ENCODE measurements around the gene RBX1. TPM values are rescaled to one million over a fixed set of nuclear protein-coding genes. Genes with fewer than 3 reads are reported as not detected.
A peak's percentile ranks its signal among the peaks of the same experiment; 100 is the strongest.
"Not testable (repeated sequence)": the region's sequence is repeated elsewhere in the genome, so short reads cannot be mapped to it uniquely, and the experiment has no call there.

RBX1 gene
- 86.9 TPM for total RNA-seq
- polyA plus RNA-seq, result 87.6 TPM
- long read RNA-seq, donor 1, transcript RBX1-201 (5 exons, 1,188 nt), result major isoform, 17 of 18 reads
- long read RNA-seq, donor 1, partial matches to known transcripts, result 0 of 18 reads
- long read RNA-seq, donor 1, other reads (novel, unspliced or antisense), result 0 of 18 reads
- long read RNA-seq, donor 2, transcript RBX1-201 (5 exons, 1,188 nt), result major isoform, 173 of 216 reads
- long read RNA-seq, donor 2, transcript RBX1-202 (2 exons, 1,871 nt), result minor isoform, 10 of 216 reads
- long read RNA-seq, donor 2, partial matches to known transcripts, result 21 of 216 reads
- long read RNA-seq, donor 2, other reads (novel, unspliced or antisense), result 10 of 216 reads
- long read RNA-seq, donor 3, transcript RBX1-202 (2 exons, 1,871 nt), result minor isoform, 15 of 363 reads
- long read RNA-seq, donor 3, transcript RBX1-201 (5 exons, 1,188 nt), result major isoform, 293 of 363 reads
- long read RNA-seq, donor 3, transcript RBX1-203 (3 exons, 574 nt), result minor isoform, 5 of 363 reads
- long read RNA-seq, donor 3, partial matches to known transcripts, result 22 of 363 reads
- long read RNA-seq, donor 3, other reads (novel, unspliced or antisense), result 28 of 363 reads
- long read RNA-seq, donor 4, transcript RBX1-201 (5 exons, 1,188 nt), result major isoform, 62 of 73 reads
- long read RNA-seq, donor 4, partial matches to known transcripts, result 8 of 73 reads
- long read RNA-seq, donor 4, other reads (novel, unspliced or antisense), result 0 of 73 reads
- long read RNA-seq, donor 5, transcript RBX1-201 (5 exons, 1,188 nt), result major isoform, 314 of 389 reads
- long read RNA-seq, donor 5, transcript RBX1-202 (2 exons, 1,871 nt), result minor isoform, 15 of 389 reads
- long read RNA-seq, donor 5, partial matches to known transcripts, result 36 of 389 reads
- long read RNA-seq, donor 5, other reads (novel, unspliced or antisense), result 22 of 389 reads
- long read RNA-seq, donor 6, transcript RBX1-201 (5 exons, 1,188 nt), result major isoform, 96 of 108 reads
- long read RNA-seq, donor 6, transcript RBX1-202 (2 exons, 1,871 nt), result minor isoform, 5 of 108 reads
- long read RNA-seq, donor 6, partial matches to known transcripts, result 6 of 108 reads
- long read RNA-seq, donor 6, other reads (novel, unspliced or antisense), result 0 of 108 reads
- long read RNA-seq, donor 7, transcript RBX1-202 (2 exons, 1,871 nt), result minor isoform, 13 of 212 reads
- long read RNA-seq, donor 7, transcript RBX1-201 (5 exons, 1,188 nt), result major isoform, 162 of 212 reads
- long read RNA-seq, donor 7, partial matches to known transcripts, result 31 of 212 reads
- long read RNA-seq, donor 7, other reads (novel, unspliced or antisense), result 6 of 212 reads
- long read RNA-seq, donor 8, transcript RBX1-201 (5 exons, 1,188 nt), result major isoform, 41 of 43 reads
- long read RNA-seq, donor 8, partial matches to known transcripts, result 0 of 43 reads
- long read RNA-seq, donor 8, other reads (novel, unspliced or antisense), result 0 of 43 reads
- long read RNA-seq, donor 9, transcript RBX1-202 (2 exons, 1,871 nt), result minor isoform, 5 of 124 reads
- long read RNA-seq, donor 9, transcript RBX1-201 (5 exons, 1,188 nt), result major isoform, 112 of 124 reads
- long read RNA-seq, donor 9, partial matches to known transcripts, result 6 of 124 reads
- long read RNA-seq, donor 9, other reads (novel, unspliced or antisense), result 0 of 124 reads
- long read RNA-seq, donor 10, transcript RBX1-201 (5 exons, 1,188 nt), result major isoform, 111 of 124 reads
- long read RNA-seq, donor 10, partial matches to known transcripts, result 10 of 124 reads
- long read RNA-seq, donor 10, other reads (novel, unspliced or antisense), result 0 of 124 reads

GRCh38 chr22:40950962-40951794 lies at the start of gene RBX1:
Gene RBX1 (plus strand): TSS chr22:40951378. CDS start chr22:40951399, 21 bp downstream.
- Histone ChIP-seq H3K27ac (ENCODE audit: low read depth in 1 of 2, low read length in 1 of 2) (peak within 1 kb of the TSS; percentile 87 to 99), H3K9me3 (ENCODE audit: control insufficient read depth in 2 of 2, insufficient read depth in 1 of 2, low read length in 1 of 2) (no peaks in the 10 kb centered on the region), H3K4me3 (ENCODE audit: low read length in 2 of 2) (peak within 1 kb of the TSS; percentile 63 to 90), H3K27me3 (ENCODE audit: control insufficient read depth in 2 of 2, insufficient read depth in 1 of 2, low read length in 1 of 2) (no peaks in the 10 kb centered on the region), H3K36me3 (ENCODE audit: control insufficient read depth in 2 of 2, insufficient read depth in 2 of 2, low read length in 1 of 2) (peaks cover 12 to 34% of the 10 kb centered on the region in 2 donors), H3K4me1 (ENCODE audit: control insufficient read depth in 2 of 2, insufficient read depth in 2 of 2, low read length in 2 of 2) (peaks cover 8 to 13% of the 10 kb centered on the region in 2 donors)
- WGBS, result under 1% methylated on average over 86 of the region's 86 CpGs
- DNase-seq (ENCODE audit: low read depth in 6 of 9, low spot score in 9 of 9), result peak; percentile 95 to 100 (median 98)

DNA sequence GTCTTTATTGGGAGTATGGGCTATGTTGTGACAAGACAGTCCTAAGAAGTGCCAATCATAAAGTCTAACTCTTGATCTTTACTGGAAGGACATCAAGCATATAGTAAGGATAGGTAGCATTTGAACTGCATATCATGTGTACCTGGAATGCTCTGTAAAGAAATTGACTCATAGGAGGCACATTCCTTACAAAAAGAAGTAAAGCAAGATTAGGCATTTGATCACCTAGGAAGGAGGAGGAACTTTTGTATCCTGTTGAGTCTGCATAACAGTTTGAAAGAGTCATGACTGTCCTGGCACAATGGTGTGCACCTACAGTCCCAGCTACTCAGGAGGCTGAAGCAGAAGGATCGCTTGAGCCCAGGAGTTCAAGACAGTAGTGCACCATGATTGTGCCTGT lies 47.1 kb upstream of the RBX1 start:
- no peak for DNase-seq (ENCODE audit: low read depth in 6 of 9, low spot score in 9 of 9)
- Histone ChIP-seq H3K4me3 (ENCODE audit: low read length in 2 of 2) (no peak overlapping the region), H3K9me3 (ENCODE audit: control insufficient read depth in 2 of 2, insufficient read depth in 1 of 2, low read length in 1 of 2) (no peaks in the 10 kb centered on the region), H3K4me1 (ENCODE audit: control insufficient read depth in 2 of 2, insufficient read depth in 2 of 2, low read length in 2 of 2) (no peaks in the 10 kb centered on the region), H3K36me3 (ENCODE audit: control insufficient read depth in 2 of 2, insufficient read depth in 2 of 2, low read length in 1 of 2) (peaks cover 19 to 22% of the 10 kb centered on the region in 2 donors), H3K27ac (ENCODE audit: low read depth in 1 of 2, low read length in 1 of 2) (no peak overlapping the region), H3K27me3 (ENCODE audit: control insufficient read depth in 2 of 2, insufficient read depth in 1 of 2, low read length in 1 of 2) (no peaks in the 10 kb centered on the region)
- WGBS, result 97% methylated on average over 1 of the region's 1 CpG

- no peak for DNase-seq (ENCODE audit: low read depth in 6 of 9, low spot score in 9 of 9)
- no peaks in the 10 kb centered on the region for H3K4me1 ChIP-seq (ENCODE audit: control insufficient read depth in 2 of 2, insufficient read depth in 2 of 2, low read length in 2 of 2)
- H3K27me3 ChIP-seq (ENCODE audit: control insufficient read depth in 2 of 2, insufficient read depth in 1 of 2, low read length in 1 of 2), result no peaks in the 10 kb centered on the region
- H3K27ac ChIP-seq (ENCODE audit: low read depth in 1 of 2, low read length in 1 of 2), result no peak overlapping the region
- no peak overlapping the region for H3K4me3 ChIP-seq (ENCODE audit: low read length in 2 of 2)
- no peaks in the 10 kb centered on the region for H3K9me3 ChIP-seq (ENCODE audit: control insufficient read depth in 2 of 2, insufficient read depth in 1 of 2, low read length in 1 of 2)
- 98% methylated on average over 6 of the region's 6 CpGs for WGBS
- H3K36me3 ChIP-seq (ENCODE audit: control insufficient read depth in 2 of 2, insufficient read depth in 2 of 2, low read length in 1 of 2), result peaks cover 21 to 30% of the 10 kb centered on the region in 2 donors
Observed at GRCh38 chr22:40908895-40909294, 42.3 kb upstream of the RBX1 start.

- no peak overlapping the region for H3K27ac ChIP-seq (ENCODE audit: low read depth in 1 of 2, low read length in 1 of 2)
- H3K4me1 ChIP-seq (ENCODE audit: control insufficient read depth in 2 of 2, insufficient read depth in 2 of 2, low read length in 2 of 2), result no peaks in the 10 kb centered on the region
- WGBS, result 96% methylated on average over 3 of the region's 3 CpGs
- peaks cover 24 to 39% of the 10 kb centered on the region in 2 donors for H3K36me3 ChIP-seq (ENCODE audit: control insufficient read depth in 2 of 2, insufficient read depth in 2 of 2, low read length in 1 of 2)
- no peaks in the 10 kb centered on the region for H3K27me3 ChIP-seq (ENCODE audit: control insufficient read depth in 2 of 2, insufficient read depth in 1 of 2, low read length in 1 of 2)
- no peak overlapping the region for H3K4me3 ChIP-seq (ENCODE audit: low read length in 2 of 2)
- DNase-seq (ENCODE audit: low read depth in 6 of 9, low spot score in 9 of 9), result no peak
- no peaks in the 10 kb centered on the region for H3K9me3 ChIP-seq (ENCODE audit: control insufficient read depth in 2 of 2, insufficient read depth in 1 of 2, low read length in 1 of 2)
Observed at GRCh38 chr22:40911772-40912171, 39.4 kb upstream of the RBX1 start.

DNA sequence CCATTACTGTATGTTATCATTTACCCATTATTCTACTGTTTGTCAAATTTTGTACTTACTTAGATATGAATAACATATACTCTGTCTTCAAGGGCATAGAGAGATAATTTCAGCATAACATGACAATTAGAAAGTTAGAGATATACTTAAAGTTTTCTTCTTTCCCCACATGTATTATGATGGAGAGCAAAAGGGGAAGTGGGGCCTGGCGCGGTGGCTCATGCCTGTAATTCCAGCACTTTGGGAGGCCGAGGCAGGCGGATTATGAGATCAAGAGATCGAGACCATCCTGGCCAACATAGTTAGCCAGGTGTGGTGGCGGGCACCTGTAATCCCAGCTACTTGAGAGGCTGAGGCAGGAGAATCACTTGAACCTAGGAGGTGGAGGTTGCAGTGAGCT lies 38.2 kb upstream of the RBX1 start:
- not testable (repeated sequence) for H3K4me3 ChIP-seq (ENCODE audit: low read length in 2 of 2); H3K9me3 ChIP-seq (ENCODE audit: control insufficient read depth in 2 of 2, insufficient read depth in 1 of 2, low read length in 1 of 2); H3K4me1 ChIP-seq (ENCODE audit: control insufficient read depth in 2 of 2, insufficient read depth in 2 of 2, low read length in 2 of 2); H3K27ac ChIP-seq (ENCODE audit: low read depth in 1 of 2, low read length in 1 of 2); DNase-seq (ENCODE audit: low read depth in 6 of 9, low spot score in 9 of 9); H3K27me3 ChIP-seq (ENCODE audit: control insufficient read depth in 2 of 2, insufficient read depth in 1 of 2, low read length in 1 of 2)
- H3K36me3 ChIP-seq (ENCODE audit: control insufficient read depth in 2 of 2, insufficient read depth in 2 of 2, low read length in 1 of 2), result peaks cover 21 to 38% of the 10 kb centered on the region in 2 donors
- WGBS, result 98% methylated on average over 6 of the region's 6 CpGs

GRCh38 chr22:40919446-40919845 lies 31.7 kb upstream of the RBX1 start:
- peaks cover 14 to 49% of the 10 kb centered on the region in 2 donors for H3K36me3 ChIP-seq (ENCODE audit: control insufficient read depth in 2 of 2, insufficient read depth in 2 of 2, low read length in 1 of 2)
- 92% methylated on average over 5 of the region's 5 CpGs for WGBS
- no peak overlapping the region for H3K4me3 ChIP-seq (ENCODE audit: low read length in 2 of 2)
- H3K27ac ChIP-seq (ENCODE audit: low read depth in 1 of 2, low read length in 1 of 2), result no peak overlapping the region
- H3K4me1 ChIP-seq (ENCODE audit: control insufficient read depth in 2 of 2, insufficient read depth in 2 of 2, low read length in 2 of 2), result peaks cover 0 to 3% of the 10 kb centered on the region in 2 donors
- no peak for DNase-seq (ENCODE audit: low read depth in 6 of 9, low spot score in 9 of 9)
- no peaks in the 10 kb centered on the region for H3K27me3 ChIP-seq (ENCODE audit: control insufficient read depth in 2 of 2, insufficient read depth in 1 of 2, low read length in 1 of 2)
- H3K9me3 ChIP-seq (ENCODE audit: control insufficient read depth in 2 of 2, insufficient read depth in 1 of 2, low read length in 1 of 2), result no peaks in the 10 kb centered on the region

DNA sequence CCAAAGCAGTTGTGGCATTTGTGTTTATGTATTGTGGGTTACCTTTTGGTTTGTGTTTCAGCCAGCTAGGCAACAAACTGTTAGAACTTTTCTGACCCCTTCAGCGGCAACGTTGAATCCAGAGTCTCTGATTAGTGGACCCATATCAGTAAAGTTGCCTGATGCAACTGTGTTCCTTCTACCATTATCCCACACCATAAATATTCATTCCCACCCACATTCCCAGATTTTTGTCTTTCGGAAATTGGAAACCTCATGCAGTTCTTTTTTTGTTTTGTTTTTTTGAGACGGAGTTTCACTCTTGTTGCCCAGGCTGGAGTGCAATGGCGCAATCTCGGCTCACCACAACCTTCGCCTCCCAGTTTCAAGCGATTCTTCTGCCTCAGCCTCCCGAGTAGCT lies 30.7 kb upstream of the RBX1 start:
- Histone ChIP-seq H3K27ac (ENCODE audit: low read depth in 1 of 2, low read length in 1 of 2) (no peak overlapping the region), H3K4me3 (ENCODE audit: low read length in 2 of 2) (no peak overlapping the region), H3K9me3 (ENCODE audit: control insufficient read depth in 2 of 2, insufficient read depth in 1 of 2, low read length in 1 of 2) (no peaks in the 10 kb centered on the region), H3K4me1 (ENCODE audit: control insufficient read depth in 2 of 2, insufficient read depth in 2 of 2, low read length in 2 of 2) (peaks cover 0 to 3% of the 10 kb centered on the region in 2 donors), H3K36me3 (ENCODE audit: control insufficient read depth in 2 of 2, insufficient read depth in 2 of 2, low read length in 1 of 2) (peaks cover 16 to 53% of the 10 kb centered on the region in 2 donors), H3K27me3 (ENCODE audit: control insufficient read depth in 2 of 2, insufficient read depth in 1 of 2, low read length in 1 of 2) (no peaks in the 10 kb centered on the region)
- 97% methylated on average over 9 of the region's 9 CpGs for WGBS
- DNase-seq (ENCODE audit: low read depth in 6 of 9, low spot score in 9 of 9), result no peak

Data from thymus (tissue), 14 donors.